Liver (tissue), 9 donors: ENCODE results near the gene CRYGC. TPM values are rescaled to one million over a fixed set of nuclear protein-coding genes. Genes with fewer than 3 reads are reported as not detected.

Experiments used
- DNase-seq: peaks from one replicate; pipeline ENCODE4 v3.0.0-alpha.2; 2017; ENCODE audit warnings: low spot score
- H3K27ac ChIP-seq, 2 donors: one replicate each; pipeline ENCODE4 v1.7.0; 2013; ENCODE audit warnings: inconsistent platforms in 2 of 2, low read length in 2 of 2, control low read depth in 1 of 2, low read depth in 1 of 2, mild to moderate bottlenecking in 1 of 2
- H3K27me3 ChIP-seq, 4 donors: one replicate each; pipeline versions ENCODE4 v1.6.1 to v1.7.0; 2013; ENCODE audit warnings: low read length in 3 of 4, inconsistent platforms in 1 of 4, mild to moderate bottlenecking in 1 of 4, moderate library complexity in 1 of 4; ENCODE audit not compliant: control insufficient read depth in 4 of 4, insufficient read depth in 4 of 4
- H3K36me3 ChIP-seq, 4 donors: one replicate each; pipeline versions ENCODE4 v1.6.1 to v1.7.0; 2013; ENCODE audit warnings: low read length in 3 of 4, mild to moderate bottlenecking in 3 of 4, low read depth in 1 of 4, moderate library complexity in 1 of 4; ENCODE audit not compliant: control insufficient read depth in 4 of 4, insufficient read depth in 3 of 4
- H3K4me1 ChIP-seq, 4 donors: one replicate each; pipeline versions ENCODE4 v1.6.1 to v1.7.0; 2013; ENCODE audit warnings: low read length in 3 of 4, mild to moderate bottlenecking in 3 of 4, moderate library complexity in 1 of 4; ENCODE audit not compliant: control insufficient read depth in 4 of 4, insufficient read depth in 4 of 4
- H3K4me3 ChIP-seq, 3 donors: one replicate each; pipeline versions ENCODE4 v1.6.1 to v1.7.0; 2013; ENCODE audit warnings: low read length in 3 of 3, control low read depth in 1 of 3, low read depth in 1 of 3, mild to moderate bottlenecking in 1 of 3
- H3K9ac ChIP-seq, 2 donors: one replicate each; pipeline ENCODE4 v1.7.0; 2013; ENCODE audit warnings: low read length in 2 of 2, mild to moderate bottlenecking in 2 of 2, moderate library complexity in 2 of 2, control low read depth in 1 of 2, low read depth in 1 of 2
- H3K9me3 ChIP-seq, 4 donors: one replicate each; pipeline versions ENCODE4 v1.6.1 to v1.7.0; 2013; ENCODE audit warnings: low read length in 3 of 4; ENCODE audit not compliant: control insufficient read depth in 4 of 4
- CTCF ChIP-seq: fragments of 150-350 bp; IDR thresholded peaks from 2 replicates; pipeline ENCODE4 v1.5.1; 2017; ENCODE audit warnings: improper control_type of control experiment, low read depth, low read length; ENCODE audit not compliant: missing input control
- EGR1 ChIP-seq, 2 donors: IDR thresholded peaks; 2 replicates each; pipeline ENCODE4 v1.6.1; 2016 to 2018; ENCODE audit warnings: antibody characterized with exemption in 2 of 2, low read depth in 2 of 2
- FOXA2 ChIP-seq: IDR thresholded peaks from 2 replicates; pipeline ENCODE4 v1.6.1; 2016; ENCODE audit warnings: antibody characterized with exemption
- GABPA ChIP-seq, 2 donors: IDR thresholded peaks in 1 of 2; conservative IDR thresholded peaks in 1 of 2; 2 replicates each; pipeline ENCODE4 v1.6.1; 2016; ENCODE audit warnings: antibody characterized with exemption in 2 of 2, mild to moderate bottlenecking in 1 of 2, moderate library complexity in 1 of 2
- HNF4A ChIP-seq, 2 donors: conservative IDR thresholded peaks; 2 replicates each; pipeline ENCODE4 v1.6.1; 2016; ENCODE audit warnings: antibody characterized with exemption in 2 of 2, mild to moderate bottlenecking in 2 of 2
- HNF4G ChIP-seq: IDR thresholded peaks from 2 replicates; pipeline ENCODE4 v1.6.1; 2016; ENCODE audit warnings: antibody characterized with exemption
- JUND ChIP-seq, 2 donors: IDR thresholded peaks; 2 replicates each; pipeline ENCODE4 v1.6.1; 2016; ENCODE audit warnings: antibody characterized with exemption in 2 of 2
- MAX ChIP-seq: IDR thresholded peaks from 2 replicates; pipeline ENCODE4 v1.6.1; 2016; ENCODE audit warnings: antibody characterized with exemption
- NR2F2 ChIP-seq: IDR thresholded peaks from 2 replicates; pipeline ENCODE4 v1.6.1; 2016; ENCODE audit warnings: antibody characterized with exemption
- RAD21 ChIP-seq, 2 donors: IDR thresholded peaks; 2 replicates each; pipeline ENCODE4 v1.6.1; 2016; ENCODE audit warnings: antibody characterized with exemption in 2 of 2, mild to moderate bottlenecking in 2 of 2
- REST ChIP-seq: IDR thresholded peaks from 2 replicates; pipeline ENCODE4 v1.6.1; 2016; ENCODE audit warnings: antibody characterized with exemption, mild to moderate bottlenecking
- RXRA ChIP-seq, 2 donors: IDR thresholded peaks; 2 replicates each; pipeline ENCODE4 v1.6.1; 2017 to 2018; ENCODE audit warnings: antibody characterized with exemption in 2 of 2, mild to moderate bottlenecking in 1 of 2
- SP1 ChIP-seq: IDR thresholded peaks from 2 replicates; pipeline ENCODE4 v1.6.1; 2018; ENCODE audit warnings: antibody characterized with exemption, mild to moderate bottlenecking
- TAF1 ChIP-seq: conservative IDR thresholded peaks from 2 replicates; pipeline ENCODE4 v1.6.1; 2016; ENCODE audit warnings: antibody characterized with exemption, mild to moderate bottlenecking
- YY1 ChIP-seq: IDR thresholded peaks from 2 replicates; pipeline ENCODE4 v1.6.1; 2016; ENCODE audit warnings: antibody characterized with exemption, mild to moderate bottlenecking
- ZBTB33 ChIP-seq: IDR thresholded peaks from 2 replicates; pipeline ENCODE4 v1.6.1; 2016; ENCODE audit warnings: antibody characterized with exemption
- WGBS: extraction: QIAGEN DNeasy Blood & Tissue Kit; methylation state at CpG from one replicate; pipeline ENCODE4 v1.1.7; 2013; 5-methylcytosine and 5-hydroxymethylcytosine counted together
- polyA plus RNA-seq, 2 donors: library from polyadenylated mRNA; stranded (reverse) in 1 of 2; unstranded in 1 of 2; fragments of 200-250 nt in 1 of 2; fragments of >200 nt in 1 of 2; fragmentation: Nextera tagmentation in 1 of 2; extraction: Ambion mirVana in 1 of 2; gene quantifications; one replicate each; pipeline versions ENCODE4 v1.2.1 to v1.2.3, GENCODE V29; 2013 to 2015
- total RNA-seq, 2 donors: library from RNA; depleted of rRNA; stranded (reverse); fragments of >200 nt; gene quantifications; one replicate each; pipeline ENCODE4 v1.2.3, GENCODE V29; 2014
- donor health status: healthy.
- donor health status: healthy.
- donor health status: healthy.
- donor health status: healthy.
- donor health status: healthy.

CRYGC gene
- total and polyA plus RNA-seq, 4 donors, result not detected

- Histone ChIP-seq H3K4me3 (no peak overlapping the region), H3K9ac (no peak overlapping the region), H3K27me3 (no peaks in the 10 kb centered on the region), H3K27ac (no peak overlapping the region), H3K36me3 (no peaks in the 10 kb centered on the region), H3K4me1 (peaks cover 0 to under 1% (median 0%) of the 10 kb centered on the region in 4 donors), H3K9me3 (no peaks in the 10 kb centered on the region)
- 84% methylated on average over 6 of the region's 6 CpGs for WGBS
- no peak for DNase-seq
- no peak for TF ChIP-seq GABPA (IDR thresholded peaks at IDR 0.05 in 1 of 2, conservative IDR thresholded peaks at IDR 0.05 in 1 of 2)
- TF ChIP-seq RAD21 (IDR thresholded peaks at IDR 0.05), result no peak
- no peak for TF ChIP-seq SP1
- no peak for TF ChIP-seq YY1
- no peak for TF ChIP-seq HNF4G
- TF ChIP-seq NR2F2, result no peak
- TF ChIP-seq HNF4A (conservative IDR thresholded peaks at IDR 0.05), result no peak
- no peak for TF ChIP-seq EGR1 (IDR thresholded peaks at IDR 0.05; ENCODE audit: low read depth in 2 of 2)
- no peak for TF ChIP-seq REST
- TF ChIP-seq FOXA2, result no peak
- TF ChIP-seq JUND (IDR thresholded peaks at IDR 0.05), result no peak
- no peak for TF ChIP-seq CTCF
- TF ChIP-seq MAX, result no peak
Measured at GRCh38 chr2:208130712-208131110, 1.1 kb upstream of the CRYGC start.

GRCh38 chr2:208128136-208128535 lies 1.5 kb downstream of the CRYGC start:
- Histone ChIP-seq H3K36me3 (no peaks in the 10 kb centered on the region), H3K9me3 (no peaks in the 10 kb centered on the region), H3K4me1 (peaks cover 0 to 4% (median 0%) of the 10 kb centered on the region in 4 donors), H3K27ac (no peak overlapping the region), H3K27me3 (peaks cover 0 to 3% (median 0%) of the 10 kb centered on the region in 4 donors), H3K9ac (no peak overlapping the region), H3K4me3 (no peak overlapping the region)
- WGBS, result 95% methylated on average over 12 of the region's 12 CpGs
- DNase-seq, result no peak
- TF ChIP-seq ZBTB33 (no peak), RXRA (IDR thresholded peaks at IDR 0.05) (no peak), JUND (IDR thresholded peaks at IDR 0.05) (no peak), REST (no peak), TAF1 (no peak), HNF4A (conservative IDR thresholded peaks at IDR 0.05) (no peak)
